HL-60/S4 treated with phorbol 12-myristate 13-acetate at 8.2 ng/mL for 4 days and 3 days (cell line): Measurements from ENCODE around the gene XYLT2.

Experiments
- in situ Hi-C: fragments of 300-500 bp; cut with MboI; formaldehyde crosslinking; loops from 2 replicates; pipeline ENCODE4 v1.15.0; 2022; ENCODE audit warnings: low sequenced_read_pairs

XYLT2 gene

DNA sequence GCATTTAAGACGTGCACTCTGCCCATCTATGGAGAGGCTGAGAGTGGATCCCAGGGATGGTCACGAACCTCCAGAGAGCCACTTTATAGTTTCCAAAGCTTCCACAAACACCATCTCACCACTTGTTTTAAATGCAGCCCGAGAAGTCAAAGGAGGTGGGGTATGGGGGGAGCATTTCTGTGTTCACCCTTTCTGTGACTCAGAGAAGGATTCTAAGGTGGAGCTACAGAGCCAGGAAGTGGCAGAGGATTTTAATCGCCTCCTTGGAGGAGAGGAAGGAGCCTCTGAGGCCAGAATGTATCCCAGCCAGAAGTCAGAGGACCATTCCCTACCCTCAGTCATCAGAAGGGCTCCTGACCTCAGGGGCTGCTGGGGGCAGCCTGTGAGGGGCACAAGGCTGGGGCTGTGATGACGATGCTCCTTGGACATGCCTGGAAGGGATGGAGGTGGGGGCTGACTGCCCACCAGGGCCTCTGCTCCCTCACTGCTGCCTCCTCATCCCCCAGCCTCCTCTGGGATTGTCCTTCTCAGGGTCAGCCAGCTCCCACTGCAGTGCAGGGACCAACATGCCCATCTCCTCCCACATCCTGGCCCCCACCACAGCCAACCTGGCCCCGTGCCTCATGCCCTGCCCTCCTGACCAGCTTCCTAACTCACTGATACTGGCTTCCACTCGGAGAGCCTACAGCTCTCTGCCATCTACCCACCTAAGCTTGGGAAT is 2.8 kb downstream of the XYLT2 start:
- in situ Hi-C loops = no loop called here

DNA sequence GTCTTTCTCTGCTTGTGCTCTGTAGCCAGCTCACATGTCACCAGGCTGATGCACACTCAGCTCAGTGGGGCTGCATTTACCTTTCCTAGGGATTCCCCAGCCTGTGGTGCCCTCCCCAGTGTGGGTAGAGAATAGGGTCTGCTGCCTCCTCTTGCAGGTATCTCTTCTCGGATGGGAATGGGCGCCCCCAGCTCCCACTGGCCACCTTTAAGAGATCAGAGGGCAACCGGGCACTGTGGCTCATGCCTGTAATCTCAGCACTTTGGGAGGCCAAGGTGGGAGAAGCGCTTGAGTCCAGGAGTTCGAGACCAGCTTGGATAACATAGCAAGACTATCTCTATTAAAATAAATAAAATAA is 3.3 kb downstream of the XYLT2 start:
- in situ Hi-C loops = no loop called here

DNA sequence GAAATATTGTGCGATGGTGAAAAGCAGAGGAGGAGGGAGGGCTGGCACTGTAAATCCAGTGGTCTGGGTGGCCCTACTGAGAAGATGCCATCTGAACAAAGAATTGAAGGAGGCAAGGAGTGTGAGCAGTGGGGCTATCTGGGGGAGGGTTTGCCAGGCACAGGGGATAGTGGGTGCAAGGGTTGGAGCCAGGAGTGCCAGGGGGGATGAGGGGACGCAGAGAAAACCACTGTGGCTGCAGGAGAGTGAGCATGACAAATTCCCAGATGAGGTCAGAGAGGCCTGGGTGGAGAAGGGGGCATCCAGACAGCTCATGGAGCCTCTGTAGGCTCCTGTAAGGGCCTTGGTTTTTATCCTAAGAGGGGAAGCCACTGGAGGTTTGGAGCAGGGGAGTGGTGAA is 4.8 kb downstream of the XYLT2 start:
- in situ Hi-C loops = no loop called here

DNA sequence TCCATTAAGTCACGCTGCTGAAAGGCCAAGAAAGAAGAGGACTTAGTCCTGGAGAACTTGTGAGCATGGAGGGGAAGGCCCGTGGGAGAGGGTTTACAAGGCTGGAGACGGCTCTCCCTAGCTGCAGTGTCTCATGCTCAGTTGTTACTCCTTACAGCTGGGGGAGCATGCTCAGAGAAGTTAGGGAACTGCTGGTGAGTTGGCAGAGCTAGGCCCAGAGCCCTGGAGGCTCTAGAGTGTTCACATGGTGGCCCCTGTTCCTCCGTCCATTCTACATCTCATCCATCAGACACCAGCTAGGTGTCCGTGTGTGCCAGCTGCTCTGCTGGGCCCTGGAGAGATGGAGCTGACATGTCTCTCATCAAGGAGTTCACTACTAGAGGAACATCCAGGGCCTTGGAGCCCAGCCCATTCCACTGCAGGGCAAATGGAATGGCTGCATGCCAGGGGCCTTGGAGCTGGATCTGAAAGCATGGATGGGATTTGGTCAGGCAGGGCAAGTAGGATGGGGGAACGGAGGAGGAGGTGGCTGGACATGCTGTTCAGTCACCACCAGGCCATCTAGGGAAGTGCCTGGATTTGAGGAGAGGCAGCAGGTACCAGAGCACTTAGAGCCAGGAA is 6.3 kb downstream of the XYLT2 start:
- in situ Hi-C loops = no loop called here

DNA sequence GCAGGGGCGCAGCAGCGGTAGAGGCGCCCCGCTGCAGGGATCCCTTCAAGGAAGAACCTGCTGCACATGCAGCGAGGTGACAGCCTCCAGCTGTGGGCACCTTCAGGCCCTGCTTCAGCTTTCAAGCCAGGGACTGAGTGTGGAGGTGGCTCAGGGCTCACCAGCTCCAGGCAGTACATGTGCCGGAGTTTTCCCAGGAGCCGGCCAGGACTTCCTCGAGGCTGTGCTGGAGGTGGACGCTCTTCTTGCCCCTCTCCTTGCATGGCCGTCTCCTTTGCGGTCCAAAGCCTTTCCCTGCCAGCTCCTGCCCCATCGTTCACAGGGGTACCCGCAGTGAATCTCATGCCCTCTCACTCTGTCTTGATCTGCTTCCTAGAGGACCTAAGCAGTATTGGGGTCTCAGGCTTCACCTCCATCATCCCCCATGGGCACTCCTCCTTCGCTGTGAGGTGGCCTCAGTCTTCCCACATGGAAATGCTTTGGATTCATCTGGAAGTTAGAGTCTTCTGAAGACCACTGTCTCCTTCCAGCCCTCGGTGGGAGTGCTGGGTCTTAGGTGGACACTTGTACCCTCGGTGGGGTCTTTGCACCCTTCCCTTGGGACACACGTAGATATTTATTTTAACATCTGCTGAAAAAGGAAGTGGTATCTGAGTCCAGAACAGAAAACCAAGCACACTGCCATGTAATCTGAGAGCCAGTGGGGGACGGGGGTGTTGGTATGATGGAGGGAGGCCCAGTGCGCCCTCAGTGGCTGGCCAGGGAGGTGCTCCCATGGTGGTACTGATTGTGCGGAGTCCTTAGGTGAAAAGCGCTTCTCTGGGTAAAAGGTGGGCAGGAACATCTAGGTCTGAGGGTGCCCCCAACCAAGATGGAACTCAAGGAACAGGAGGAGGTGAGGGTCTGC is 7.0 kb downstream of the XYLT2 start:
- in situ Hi-C loops = no loop called here

DNA sequence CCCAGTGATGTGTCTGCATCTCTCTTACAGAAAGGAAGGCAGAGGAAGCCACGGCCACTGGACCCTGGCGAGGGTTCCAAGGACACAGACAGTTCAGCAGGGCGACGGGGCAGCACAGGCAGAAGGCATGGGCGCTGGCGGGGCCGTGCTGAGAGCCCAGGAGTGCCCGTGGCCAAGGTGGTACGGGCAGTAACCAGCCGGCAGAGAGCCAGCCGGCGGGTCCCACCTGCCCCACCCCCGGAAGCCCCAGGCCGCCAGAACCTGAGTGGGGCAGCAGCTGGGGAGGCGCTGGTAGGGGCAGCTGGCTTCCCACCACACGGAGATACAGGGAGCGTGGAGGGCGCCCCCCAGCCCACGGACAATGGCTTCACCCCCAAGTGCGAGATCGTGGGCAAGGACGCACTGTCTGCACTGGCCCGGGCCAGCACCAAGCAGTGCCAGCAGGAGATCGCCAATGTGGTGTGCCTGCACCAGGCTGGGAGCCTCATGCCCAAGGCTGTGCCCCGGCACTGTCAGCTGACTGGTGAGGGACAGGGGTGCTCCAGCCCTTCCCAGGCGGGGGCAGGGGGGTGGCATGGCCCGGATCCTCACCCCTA is 7.8 kb downstream of the XYLT2 start:
- in situ Hi-C loops = no loop called here

DNA sequence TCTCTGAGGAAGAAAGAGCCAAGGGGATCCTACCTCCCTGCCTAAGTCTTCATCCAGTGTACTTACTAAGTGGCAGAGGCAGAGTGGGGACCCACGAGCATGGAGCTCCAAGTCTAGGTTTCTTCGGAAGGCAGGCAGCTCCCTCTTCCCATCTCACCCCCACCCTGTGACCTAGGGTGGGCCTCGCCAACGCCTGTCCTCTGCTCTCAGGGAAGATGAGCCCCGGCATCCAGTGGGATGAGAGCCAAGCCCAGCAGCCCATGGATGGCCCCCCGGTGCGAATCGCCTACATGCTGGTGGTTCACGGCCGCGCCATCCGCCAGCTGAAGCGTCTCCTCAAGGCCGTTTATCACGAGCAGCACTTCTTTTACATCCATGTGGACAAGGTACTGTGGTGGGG is 8.3 kb downstream of the XYLT2 start:
- in situ Hi-C loops = no loop called here

DNA sequence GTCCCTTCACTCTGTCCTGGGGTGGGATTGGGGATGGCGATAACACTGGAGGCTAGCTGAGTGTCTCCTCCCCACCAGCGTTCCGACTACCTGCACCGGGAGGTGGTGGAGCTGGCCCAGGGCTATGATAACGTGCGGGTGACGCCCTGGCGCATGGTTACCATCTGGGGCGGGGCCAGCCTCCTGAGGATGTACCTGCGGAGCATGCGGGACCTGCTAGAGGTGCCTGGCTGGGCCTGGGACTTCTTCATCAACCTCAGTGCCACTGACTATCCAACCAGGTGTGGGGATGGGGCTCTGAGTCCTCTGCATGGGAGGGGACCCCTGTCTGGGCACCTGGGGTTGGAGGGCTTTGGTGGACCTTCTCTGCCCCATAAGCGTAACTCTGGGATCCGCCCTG is 8.8 kb downstream of the XYLT2 start:
- in situ Hi-C loops = no loop called here

DNA sequence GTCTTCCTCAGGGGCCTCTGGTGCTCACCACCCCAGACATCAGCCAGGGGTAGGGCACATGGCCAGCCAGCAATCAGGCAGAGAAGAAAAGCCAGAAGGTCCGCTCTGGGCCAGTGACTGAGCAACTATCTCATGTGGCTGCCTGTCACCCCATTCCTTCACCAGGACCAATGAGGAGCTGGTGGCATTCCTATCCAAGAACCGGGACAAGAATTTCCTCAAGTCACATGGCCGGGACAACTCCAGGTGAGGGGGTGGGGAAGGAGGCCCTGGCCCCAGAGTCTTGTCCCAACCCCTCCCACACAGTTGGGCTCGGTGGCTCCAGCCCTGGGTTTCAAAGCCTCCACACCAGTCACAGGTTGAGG is 9.4 kb downstream of the XYLT2 start:
- in situ Hi-C loops = no loop called here

DNA sequence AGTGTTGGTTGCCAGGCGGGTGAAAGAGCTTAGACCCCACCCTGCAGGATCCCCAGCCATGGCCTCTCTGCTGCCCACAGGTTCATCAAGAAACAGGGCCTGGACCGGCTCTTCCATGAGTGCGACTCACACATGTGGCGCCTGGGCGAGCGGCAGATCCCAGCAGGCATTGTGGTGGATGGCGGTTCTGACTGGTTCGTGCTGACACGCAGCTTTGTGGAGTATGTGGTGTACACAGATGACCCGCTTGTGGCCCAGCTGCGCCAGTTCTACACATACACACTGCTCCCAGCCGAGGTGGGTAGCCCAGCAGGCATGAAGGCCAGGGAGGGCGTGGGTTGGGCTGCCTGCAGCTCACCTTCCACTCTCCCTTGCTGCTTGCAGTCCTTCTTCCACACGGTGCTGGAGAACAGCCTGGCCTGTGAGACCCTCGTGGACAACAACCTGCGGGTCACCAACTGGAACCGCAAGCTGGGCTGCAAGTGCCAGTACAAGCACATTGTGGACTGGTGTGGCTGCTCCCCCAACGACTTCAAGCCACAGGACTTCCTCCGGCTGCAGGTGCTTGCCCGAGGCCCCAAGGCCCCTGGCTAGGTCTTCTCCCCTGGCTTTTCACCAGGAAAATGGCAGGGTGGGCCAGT is 9.9 kb downstream of the XYLT2 start:
- in situ Hi-C loops = no loop called here

DNA sequence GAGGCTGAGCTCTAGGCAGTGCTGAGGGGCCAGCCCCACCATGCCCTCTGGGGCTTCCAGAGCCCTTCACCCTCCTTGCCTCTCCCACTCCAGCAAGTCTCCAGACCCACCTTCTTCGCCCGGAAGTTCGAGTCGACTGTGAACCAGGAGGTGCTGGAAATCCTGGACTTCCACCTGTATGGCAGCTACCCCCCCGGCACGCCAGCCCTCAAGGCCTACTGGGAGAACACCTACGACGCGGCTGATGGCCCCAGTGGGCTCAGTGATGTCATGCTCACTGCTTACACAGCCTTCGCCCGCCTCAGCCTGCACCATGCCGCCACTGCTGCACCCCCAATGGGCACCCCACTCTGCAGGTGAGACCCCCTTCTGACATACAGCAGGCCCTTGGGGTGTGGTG is 10.5 kb downstream of the XYLT2 start:
- in situ Hi-C loops = no loop called here

DNA sequence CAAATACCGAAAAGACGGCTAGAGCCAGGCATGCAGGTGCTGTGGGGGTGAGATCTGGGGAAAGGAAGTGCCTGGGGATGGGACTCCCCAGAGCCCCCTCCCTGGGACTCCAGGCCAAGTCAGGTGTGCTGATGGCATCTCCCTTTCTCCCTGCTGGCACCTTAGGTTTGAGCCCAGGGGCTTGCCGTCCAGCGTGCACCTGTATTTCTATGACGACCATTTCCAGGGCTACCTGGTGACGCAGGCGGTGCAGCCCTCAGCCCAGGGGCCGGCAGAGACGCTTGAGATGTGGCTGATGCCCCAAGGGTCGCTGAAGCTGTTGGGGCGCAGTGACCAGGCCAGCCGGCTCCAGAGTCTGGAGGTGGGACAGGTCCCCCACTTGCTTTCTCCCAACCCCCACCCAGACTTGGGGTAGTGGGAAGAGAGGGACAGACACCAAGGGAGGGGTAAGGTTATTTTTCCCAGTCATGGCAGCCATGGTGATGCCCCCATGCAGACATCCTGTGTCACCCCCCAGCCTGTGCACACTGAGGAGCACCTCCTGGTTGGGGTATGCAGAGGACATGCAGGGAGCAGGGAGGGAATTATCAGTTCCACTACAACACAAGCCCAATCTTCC is 11.1 kb downstream of the XYLT2 start:
- in situ Hi-C loops = no loop called here

DNA sequence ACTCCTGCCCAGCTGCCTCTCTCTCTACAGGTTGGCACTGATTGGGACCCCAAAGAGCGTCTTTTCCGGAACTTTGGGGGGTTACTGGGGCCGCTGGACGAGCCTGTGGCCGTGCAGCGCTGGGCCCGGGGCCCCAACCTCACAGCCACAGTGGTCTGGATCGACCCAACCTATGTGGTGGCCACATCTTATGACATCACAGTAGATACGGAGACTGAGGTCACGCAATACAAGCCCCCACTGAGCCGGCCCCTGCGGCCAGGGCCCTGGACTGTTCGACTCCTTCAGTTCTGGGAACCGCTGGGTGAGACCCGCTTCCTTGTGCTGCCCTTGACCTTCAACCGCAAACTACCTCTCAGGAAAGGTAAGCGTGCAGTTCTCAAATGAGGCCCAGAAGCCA is 12.3 kb downstream of the XYLT2 start:
- in situ Hi-C loops = no loop called here

DNA sequence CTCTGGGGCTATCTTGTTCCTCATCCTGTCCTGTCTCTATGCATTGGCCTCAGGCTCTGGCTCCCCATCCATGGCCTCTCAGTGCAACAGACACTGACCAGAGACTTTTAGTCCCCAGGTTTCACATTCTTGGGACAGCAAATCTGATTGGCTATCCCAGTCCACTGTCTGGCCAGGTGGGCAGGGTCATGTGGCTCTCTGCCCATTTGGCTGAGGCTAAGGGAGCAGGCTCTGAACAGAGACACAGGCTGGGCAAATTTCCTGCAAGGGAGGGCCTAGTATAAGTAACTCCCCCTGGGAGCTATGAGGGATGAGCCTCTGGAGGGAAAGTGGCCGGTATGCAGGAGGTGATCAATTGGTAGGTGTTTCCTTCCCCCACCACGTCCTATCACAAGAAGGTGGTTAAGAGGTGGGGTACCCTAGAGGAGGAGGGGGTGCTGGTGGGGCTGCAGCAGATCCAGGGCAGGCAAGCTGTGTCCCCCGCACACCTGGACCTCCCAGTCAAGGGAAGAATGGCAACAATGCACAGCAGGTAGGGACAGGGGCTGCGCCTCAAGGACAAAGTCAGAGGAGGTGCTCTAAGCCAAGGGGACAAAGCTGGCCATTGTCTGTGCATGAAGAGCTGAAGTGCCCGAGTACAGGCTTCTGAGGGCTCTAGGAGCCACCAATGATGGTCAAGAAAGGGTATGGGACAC is 13.2 kb downstream of the XYLT2 start:
- in situ Hi-C loops = no loop called here

DNA sequence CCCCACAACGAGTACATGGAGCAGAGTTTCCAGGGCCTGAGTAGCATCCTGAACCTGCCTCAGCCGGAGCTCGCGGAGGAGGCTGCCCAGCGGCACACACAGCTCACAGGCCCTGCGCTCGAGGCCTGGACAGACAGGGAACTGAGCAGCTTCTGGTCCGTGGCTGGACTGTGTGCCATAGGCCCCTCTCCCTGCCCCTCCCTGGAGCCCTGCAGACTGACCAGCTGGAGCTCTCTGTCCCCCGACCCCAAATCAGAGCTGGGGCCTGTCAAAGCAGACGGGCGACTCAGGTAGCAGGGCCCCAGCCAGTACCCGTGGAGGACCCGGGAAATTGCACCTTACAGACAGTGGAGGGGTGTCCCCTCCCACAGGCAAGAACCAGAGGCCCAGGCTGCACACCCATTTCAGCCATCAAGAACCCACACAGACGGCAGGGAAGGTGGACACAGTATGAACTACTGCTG is 14.1 kb downstream of the XYLT2 start:
- in situ Hi-C loops = no loop called here

DNA sequence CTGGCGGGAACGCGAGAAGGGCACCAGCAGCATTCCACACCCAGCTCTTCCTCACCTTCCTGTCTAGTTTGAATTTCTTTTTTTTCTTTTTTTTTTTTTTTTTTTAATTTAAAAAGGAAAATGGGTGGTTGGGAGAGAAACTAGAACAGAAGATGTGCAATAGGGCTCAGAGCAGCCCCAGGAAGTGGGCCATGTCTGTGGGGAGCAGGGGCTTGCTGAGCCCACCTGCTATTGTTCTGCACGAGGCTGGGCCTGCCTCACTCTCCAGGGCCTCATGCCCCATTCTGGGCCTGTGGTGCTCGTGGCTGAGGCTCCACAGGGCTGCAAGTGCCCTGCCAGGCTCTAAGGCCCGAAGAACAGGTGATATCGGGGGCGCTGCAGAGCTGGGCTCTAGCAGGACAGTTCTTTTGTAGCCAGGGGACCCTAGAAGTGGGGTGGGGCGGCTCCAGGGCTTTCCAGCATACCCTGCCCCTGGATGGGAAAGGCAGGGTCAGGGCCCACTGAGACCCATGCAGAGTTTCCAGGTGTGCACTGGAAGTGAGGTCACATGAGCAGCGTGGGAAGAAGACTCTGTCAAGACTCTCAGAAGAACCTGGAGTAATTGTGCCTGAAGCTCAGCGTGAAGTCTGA is 14.7 kb downstream of the XYLT2 start:
- in situ Hi-C loops = no loop called here

DNA sequence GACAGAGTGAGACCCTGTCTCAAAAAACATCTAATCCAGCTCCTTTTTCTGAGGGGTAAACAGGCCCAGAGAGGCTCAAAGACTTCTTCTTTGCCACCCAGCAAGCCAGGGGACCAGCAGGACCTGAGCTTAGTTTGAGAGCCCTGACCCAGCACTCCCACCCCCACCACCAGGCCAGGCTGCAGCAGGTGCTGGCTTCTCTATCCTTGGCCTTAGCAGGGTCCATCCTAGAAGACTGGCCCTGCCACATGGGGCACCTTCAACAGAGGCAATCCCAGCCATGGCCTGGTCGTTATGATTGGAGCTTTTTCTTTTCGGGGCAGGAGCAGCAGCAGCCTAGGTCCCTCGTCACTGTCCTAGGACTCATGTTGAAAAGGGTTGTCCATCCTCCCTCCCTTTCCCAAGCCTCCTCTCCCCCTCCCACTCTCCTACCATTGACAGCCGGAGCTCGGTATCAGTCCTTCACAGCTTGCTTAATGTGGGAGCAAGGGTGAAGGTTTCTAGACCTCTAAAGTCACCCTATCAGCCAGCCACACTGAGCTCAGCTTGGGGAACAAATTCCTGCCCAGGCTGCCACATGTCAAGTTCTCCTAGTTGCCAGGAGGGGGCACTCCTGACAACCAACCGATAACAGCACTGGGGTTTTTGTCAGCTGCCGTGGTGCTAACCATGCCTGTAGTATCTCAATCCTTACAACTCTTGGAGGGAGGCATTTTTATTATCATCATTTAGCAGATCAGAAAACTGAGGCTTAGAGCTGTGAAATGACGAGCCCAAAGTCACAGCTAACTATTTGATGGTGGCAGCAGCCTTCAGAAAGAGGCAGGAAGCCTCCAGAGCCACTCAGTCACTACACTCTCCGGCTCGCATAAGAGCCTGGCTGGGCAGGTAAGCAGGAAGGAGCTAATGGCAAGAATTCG is 15.9 kb downstream of the XYLT2 start:
- in situ Hi-C loops = no loop called here

DNA sequence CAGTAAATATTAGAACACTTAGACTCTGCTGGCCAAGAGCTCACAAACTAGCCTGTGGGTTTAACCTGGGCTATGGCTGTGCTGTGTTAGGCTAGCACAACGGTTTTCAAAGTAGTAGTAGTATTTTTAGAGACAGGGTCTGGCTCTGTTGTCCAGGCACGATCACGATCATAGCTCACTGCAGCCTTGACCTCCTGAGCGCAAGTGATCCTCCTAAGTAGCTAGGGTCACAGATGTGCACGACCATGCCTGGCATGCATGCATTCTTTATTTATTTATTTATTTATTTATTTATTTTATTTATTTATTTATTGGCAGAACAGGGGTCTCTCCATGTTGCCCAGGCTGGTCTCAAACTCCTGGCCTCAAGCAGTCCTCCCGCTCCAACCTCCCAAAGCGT is 16.7 kb downstream of the XYLT2 start:
- in situ Hi-C loops = no loop called here
